Panc1 (cell line): ENCODE results near the gene NVL. TPM values are rescaled to one million over a fixed set of nuclear protein-coding genes. Genes with fewer than 3 reads are reported as not detected.

Experiments used
- ATAC-seq: fragments of 200-7000 bp; cut with Tn5 transposase; 2 replicates; pipeline ENCODE4 v1.9.1; 2020; ENCODE audit warnings: mild to moderate bottlenecking, moderate library complexity
- Bru-seq: library from RNA; stranded (reverse); fragments of 400-500 nt; gene quantifications from one replicate; lab custom pipeline; 2021; lab: Mats Ljungman, UMichigan
- BruChase-seq, 2 experiments: library from RNA; stranded (reverse); fragments of 400-500 nt; gene quantifications; one replicate each; lab custom pipeline; 2021; lab: Mats Ljungman, UMichigan
- BruUV-seq: library from RNA; stranded (reverse); fragments of 400-500 nt; replicated peaks from 2 replicates; lab custom pipeline; 2021; lab: Mats Ljungman, UMichigan
- CTCF ChIA-PET: fragments of 300-600 bp; sonication (Branson Sonifier 250); formaldehyde crosslinking; loops from one replicate; lab custom pipeline; 2022; ENCODE audit warnings: antibody characterized with exemption; lab: Charles Lee
- POLR2A ChIA-PET: fragments of 300-600 bp; sonication (Branson Sonifier 250); formaldehyde crosslinking; loops from one replicate; lab custom pipeline; 2022; ENCODE audit warnings: antibody characterized with exemption; lab: Charles Lee
- DNase-seq: peaks from one replicate; pipeline ENCODE4 v3.0.0-alpha.2; 2010; ENCODE audit warnings: low read depth, low spot score
- H3K27ac ChIP-seq: 2 replicates; pipeline ENCODE4 v1.5.1; 2011; ENCODE audit warnings: mild to moderate bottlenecking, low read length, inconsistent platforms
- H3K27me3 ChIP-seq: fragments of 200-500 bp; sonication (Bioruptor generic); 2 replicates; pipeline ENCODE4 v1.6.0; 2014; ENCODE audit warnings: low read length, inconsistent platforms; ENCODE audit not compliant: control insufficient read depth, insufficient read depth
- H3K36me3 ChIP-seq: fragments of 200-500 bp; sonication (Bioruptor generic); 2 replicates; pipeline ENCODE4 v1.5.1; 2014; ENCODE audit warnings: inconsistent platforms, mild to moderate bottlenecking, low read length, moderate library complexity; ENCODE audit not compliant: control insufficient read depth, insufficient read depth
- H3K4me1 ChIP-seq: 2 replicates; pipeline ENCODE4 v1.5.1; 2011; ENCODE audit warnings: inconsistent platforms, mild to moderate bottlenecking, low read length, moderate library complexity; ENCODE audit not compliant: control insufficient read depth, insufficient read depth
- H3K4me3 ChIP-seq, 2 experiments: 2 replicates each; pipeline ENCODE4 v1.5.1; 2011 to 2012; ENCODE audit warnings: low read depth in 2 of 2, low read length in 2 of 2, mild to moderate bottlenecking in 2 of 2, inconsistent platforms in 1 of 2, moderate library complexity in 1 of 2
- H3K9me3 ChIP-seq: fragments of 200-500 bp; sonication (Bioruptor generic); 2 replicates; pipeline ENCODE4 v1.5.1; 2014; ENCODE audit warnings: low read depth, mild to moderate bottlenecking, inconsistent platforms, low read length, moderate library complexity; ENCODE audit not compliant: control insufficient read depth, insufficient read depth
- POLR2AphosphoS5 ChIP-seq: IDR thresholded peaks from 2 replicates; pipeline ENCODE4 v1.6.1; 2012; ENCODE audit warnings: mild to moderate bottlenecking, low read depth, low read length, moderate library complexity
- SIN3A ChIP-seq: IDR thresholded peaks from 2 replicates; pipeline ENCODE4 v1.6.1; 2012; ENCODE audit warnings: low read depth, mild to moderate bottlenecking, low read length, moderate library complexity, borderline replicate concordance; ENCODE audit not compliant: insufficient read depth
- TCF7L2 ChIP-seq: IDR thresholded peaks from 2 replicates; pipeline ENCODE4 v1.6.1; 2011; ENCODE audit warnings: mild to moderate bottlenecking, low read depth, low read length, inconsistent platforms
- in situ Hi-C: cut with HindIII; loops from 2 replicates; pipeline ENCODE4 v1.10.0; 2016; ENCODE audit warnings: low sequenced_read_pairs, low pct_unique_long_range_greater_than_20kb
- intact Hi-C: fragments of 100-400 bp; cut with micrococcal nuclease; formaldehyde crosslinking; loops from one replicate; pipeline ENCODE4 v1.10.0; 2022; ENCODE audit not compliant: unreplicated experiment
- long read RNA-seq: library from polyadenylated mRNA; unstranded; transcript quantifications from one replicate; pipeline ENCODE4 v2.0.0, GENCODE V29; 2021; ENCODE audit not compliant: unreplicated experiment
- polyA plus RNA-seq: library from polyadenylated mRNA; unstranded; fragments of >200 nt; gene quantifications from one replicate; pipeline ENCODE4 v1.2.1, GENCODE V29; 2012; ENCODE audit warnings: missing spikeins; ENCODE audit not compliant: insufficient read length
- total RNA-seq: library from RNA; stranded (reverse); gene quantifications from one replicate; pipeline ENCODE4 v1.2.1, GENCODE V29; 2021; ENCODE audit not compliant: unreplicated experiment
- TF ChIP-seq, protein P1 (sequence below): fragments of 450-650 bp; IDR thresholded peaks from 2 replicates; pipeline ENCODE4 v1.5.1; 2017; ENCODE audit warnings: mild to moderate bottlenecking
- TF ChIP-seq, protein P2 (sequence below), 2 experiments: IDR thresholded peaks; 2 replicates each; pipeline ENCODE4 v1.6.1; 2011 to 2012; ENCODE audit warnings: low read depth in 2 of 2, control low read depth in 1 of 2, low read length in 1 of 2, mild to moderate bottlenecking in 1 of 2, moderate library complexity in 1 of 2; ENCODE audit not compliant: insufficient read depth in 1 of 2

The NVL gene
- total RNA-seq (25.0 TPM), Bru-seq, nascent RNA (percentile 73 among the genes with signal in this experiment), BruChase-seq, experiment 1, labeled RNA remaining after a 2-hour chase (percentile 66 among the genes with signal in this experiment), BruChase-seq, experiment 2, labeled RNA remaining after a 6-hour chase (percentile 69 among the genes with signal in this experiment)
- 10.4 TPM for polyA plus RNA-seq
- long read RNA-seq, transcript NVL-201 (23 exons, 3,123 nt) = major isoform, 17 of 35 reads
- long read RNA-seq, partial matches to known transcripts = 5 of 35 reads
- long read RNA-seq, other reads (novel, unspliced or antisense) = 10 of 35 reads

DNA sequence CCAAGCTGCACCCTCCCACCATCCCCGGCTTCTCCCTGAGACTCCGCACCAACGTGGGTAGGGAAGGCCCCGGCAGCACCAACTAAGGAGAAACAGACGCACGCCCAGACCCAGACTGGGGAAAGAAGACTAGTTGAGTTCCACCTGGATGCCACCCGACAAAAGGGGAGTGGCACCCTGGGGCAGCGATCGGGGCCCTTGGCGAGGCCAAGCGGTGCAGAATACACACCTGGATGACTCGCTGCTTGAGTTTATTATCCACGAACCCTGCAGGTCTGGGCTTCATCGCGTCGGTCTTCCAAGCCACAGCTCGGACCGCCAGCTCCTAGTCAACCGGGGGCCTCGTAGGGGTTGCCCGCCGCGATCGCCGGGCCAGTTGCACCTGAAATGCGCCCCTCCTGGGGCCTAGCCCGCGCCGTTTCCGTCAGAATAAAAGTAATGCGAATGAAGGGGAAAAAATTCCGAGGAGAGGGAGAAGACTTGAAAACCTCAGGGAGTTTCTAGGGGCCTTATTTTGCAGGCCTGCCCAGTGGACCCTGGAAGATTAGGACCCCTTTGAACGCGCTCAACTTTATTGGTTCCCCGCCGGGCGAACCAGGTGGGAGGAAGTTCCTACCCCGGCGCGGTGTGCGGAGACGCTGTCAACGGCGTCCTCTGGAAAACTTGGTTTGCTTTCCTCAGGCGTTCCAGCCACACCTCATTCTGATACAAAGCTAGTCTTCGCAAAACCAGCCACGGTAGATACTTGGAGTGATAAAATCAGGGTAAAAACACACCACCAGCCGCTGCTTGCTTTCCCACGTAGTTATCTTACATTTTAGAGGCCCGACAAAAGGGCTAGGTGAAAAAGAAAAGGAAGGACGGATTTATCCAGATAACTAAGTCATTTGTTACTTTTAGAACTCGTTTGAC, at the start of gene NVL:
Gene NVL (minus strand): TSS at position 331 of the 912 bp plus-strand sequence. CDS start 45 bp downstream, at position 286.
- TF ChIP-seq, protein P1, sequence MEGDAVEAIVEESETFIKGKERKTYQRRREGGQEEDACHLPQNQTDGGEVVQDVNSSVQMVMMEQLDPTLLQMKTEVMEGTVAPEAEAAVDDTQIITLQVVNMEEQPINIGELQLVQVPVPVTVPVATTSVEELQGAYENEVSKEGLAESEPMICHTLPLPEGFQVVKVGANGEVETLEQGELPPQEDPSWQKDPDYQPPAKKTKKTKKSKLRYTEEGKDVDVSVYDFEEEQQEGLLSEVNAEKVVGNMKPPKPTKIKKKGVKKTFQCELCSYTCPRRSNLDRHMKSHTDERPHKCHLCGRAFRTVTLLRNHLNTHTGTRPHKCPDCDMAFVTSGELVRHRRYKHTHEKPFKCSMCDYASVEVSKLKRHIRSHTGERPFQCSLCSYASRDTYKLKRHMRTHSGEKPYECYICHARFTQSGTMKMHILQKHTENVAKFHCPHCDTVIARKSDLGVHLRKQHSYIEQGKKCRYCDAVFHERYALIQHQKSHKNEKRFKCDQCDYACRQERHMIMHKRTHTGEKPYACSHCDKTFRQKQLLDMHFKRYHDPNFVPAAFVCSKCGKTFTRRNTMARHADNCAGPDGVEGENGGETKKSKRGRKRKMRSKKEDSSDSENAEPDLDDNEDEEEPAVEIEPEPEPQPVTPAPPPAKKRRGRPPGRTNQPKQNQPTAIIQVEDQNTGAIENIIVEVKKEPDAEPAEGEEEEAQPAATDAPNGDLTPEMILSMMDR = no peak
- TF ChIP-seq TCF7L2 (peak; percentile 49; the same call in 1 of the 2 replicates), POLR2AphosphoS5 (peak; percentile 79), SIN3A (peak; percentile 83; the same call in 1 of the 2 replicates)
- TF ChIP-seq, protein P2, sequence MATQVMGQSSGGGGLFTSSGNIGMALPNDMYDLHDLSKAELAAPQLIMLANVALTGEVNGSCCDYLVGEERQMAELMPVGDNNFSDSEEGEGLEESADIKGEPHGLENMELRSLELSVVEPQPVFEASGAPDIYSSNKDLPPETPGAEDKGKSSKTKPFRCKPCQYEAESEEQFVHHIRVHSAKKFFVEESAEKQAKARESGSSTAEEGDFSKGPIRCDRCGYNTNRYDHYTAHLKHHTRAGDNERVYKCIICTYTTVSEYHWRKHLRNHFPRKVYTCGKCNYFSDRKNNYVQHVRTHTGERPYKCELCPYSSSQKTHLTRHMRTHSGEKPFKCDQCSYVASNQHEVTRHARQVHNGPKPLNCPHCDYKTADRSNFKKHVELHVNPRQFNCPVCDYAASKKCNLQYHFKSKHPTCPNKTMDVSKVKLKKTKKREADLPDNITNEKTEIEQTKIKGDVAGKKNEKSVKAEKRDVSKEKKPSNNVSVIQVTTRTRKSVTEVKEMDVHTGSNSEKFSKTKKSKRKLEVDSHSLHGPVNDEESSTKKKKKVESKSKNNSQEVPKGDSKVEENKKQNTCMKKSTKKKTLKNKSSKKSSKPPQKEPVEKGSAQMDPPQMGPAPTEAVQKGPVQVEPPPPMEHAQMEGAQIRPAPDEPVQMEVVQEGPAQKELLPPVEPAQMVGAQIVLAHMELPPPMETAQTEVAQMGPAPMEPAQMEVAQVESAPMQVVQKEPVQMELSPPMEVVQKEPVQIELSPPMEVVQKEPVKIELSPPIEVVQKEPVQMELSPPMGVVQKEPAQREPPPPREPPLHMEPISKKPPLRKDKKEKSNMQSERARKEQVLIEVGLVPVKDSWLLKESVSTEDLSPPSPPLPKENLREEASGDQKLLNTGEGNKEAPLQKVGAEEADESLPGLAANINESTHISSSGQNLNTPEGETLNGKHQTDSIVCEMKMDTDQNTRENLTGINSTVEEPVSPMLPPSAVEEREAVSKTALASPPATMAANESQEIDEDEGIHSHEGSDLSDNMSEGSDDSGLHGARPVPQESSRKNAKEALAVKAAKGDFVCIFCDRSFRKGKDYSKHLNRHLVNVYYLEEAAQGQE (IDR thresholded peaks at IDR 0.05; ENCODE audit: insufficient read depth in 1 of 2, low read depth in 2 of 2, low read length in 1 of 2) = no peak
- DNase-seq (peak; percentile 74), ATAC-seq (peak; percentile 97)
- intact Hi-C loops = loop anchor here (10.0 kb wide), 2 partner anchors 145 to 625 kb away; partner anchors contain the start of gene DEGS1
- Histone ChIP-seq H3K36me3 (peaks cover 3% of the 10 kb centered on the region; the same call in 1 of the 2 replicates), H3K4me1 (peaks cover 16% of the 10 kb centered on the region), H3K27me3 (no peaks in the 10 kb centered on the region), H3K9me3 (no peaks in the 10 kb centered on the region), H3K4me3 (peak within 1 kb of the TSS; percentile 98 to 100), H3K27ac (peak within 1 kb of the TSS; percentile 99)
- in situ Hi-C loops = no loop called here
- ChIA-PET CTCF (no interaction called here), POLR2A (interaction anchor here (0.6 kb wide), 1 partner anchor 1683 kb away, joined by 4 read pairs; no protein-coding TSS in a partner anchor)
- BruUV-seq = no TSS peak

DNA sequence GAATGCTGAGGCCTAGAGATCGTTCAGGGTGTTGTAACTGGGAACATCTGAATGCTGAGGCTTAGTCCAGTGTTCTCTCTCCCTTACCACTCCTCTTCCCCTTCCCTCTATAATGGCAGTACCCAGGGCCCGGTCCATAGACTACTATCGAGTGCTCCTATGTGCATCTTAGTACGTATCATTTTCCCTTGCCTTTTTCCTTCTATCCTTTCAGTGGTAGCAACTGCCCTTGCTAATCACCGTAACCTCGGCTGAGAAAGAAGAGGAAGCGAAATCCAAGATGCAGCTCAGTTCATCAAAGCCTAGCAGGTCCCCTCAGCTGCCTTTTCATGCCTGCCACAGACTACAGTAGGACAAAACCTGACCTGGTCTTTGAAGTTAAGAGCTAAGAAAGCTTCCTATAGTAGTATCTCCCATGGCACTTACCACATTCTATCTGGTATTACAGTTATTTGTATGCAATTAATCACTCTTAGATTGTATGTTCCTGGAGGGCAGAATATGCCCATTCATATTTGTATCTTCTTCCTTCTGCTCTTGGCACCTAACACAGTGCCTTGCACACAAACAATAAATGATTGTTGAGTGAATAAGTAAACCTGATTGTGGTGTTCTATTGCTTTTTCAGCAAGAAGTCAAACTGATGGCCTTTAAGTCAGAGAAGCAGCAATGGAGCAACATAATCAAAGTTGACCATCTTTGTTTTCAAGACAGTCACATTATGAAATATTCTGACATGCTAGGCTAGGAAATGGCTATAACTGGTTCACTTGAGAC, 49.1 kb upstream of the NVL start:
- intact Hi-C loops (no loop called here), in situ Hi-C loops (no loop called here)
- H3K4me1 ChIP-seq = no peaks in the 10 kb centered on the region
- no TSS peak for BruUV-seq
- TF ChIP-seq, protein P2 (IDR thresholded peaks at IDR 0.05; ENCODE audit: insufficient read depth in 1 of 2, low read depth in 2 of 2, low read length in 1 of 2) = no peak
- TF ChIP-seq, protein P1 = no peak
- no peak for TF ChIP-seq POLR2AphosphoS5
- TF ChIP-seq SIN3A = no peak
- no peak for TF ChIP-seq TCF7L2
- H3K27me3 ChIP-seq = no peaks in the 10 kb centered on the region
- ATAC-seq (peak; percentile 14; the same call in 1 of the 2 replicates), DNase-seq (no peak)
- H3K27ac ChIP-seq = no peak overlapping the region
- no peak overlapping the region for H3K4me3 ChIP-seq
- H3K36me3 ChIP-seq = peaks cover 4% of the 10 kb centered on the region; the same call in 1 of the 2 replicates
- POLR2A ChIA-PET = no interaction called here
- no peaks in the 10 kb centered on the region for H3K9me3 ChIP-seq
- CTCF ChIA-PET = no interaction called here
